ENCODE results near the gene B3GNT2. TPM values are rescaled to one million over a fixed set of nuclear protein-coding genes. Genes with fewer than 3 reads are reported as not detected.
A peak's percentile ranks its signal among the peaks of the same experiment; 100 is the strongest.
"Not testable (repeated sequence)": the region's sequence is repeated elsewhere in the genome, so short reads cannot be mapped to it uniquely, and the experiment has no call there.

The B3GNT2 gene, protein sequence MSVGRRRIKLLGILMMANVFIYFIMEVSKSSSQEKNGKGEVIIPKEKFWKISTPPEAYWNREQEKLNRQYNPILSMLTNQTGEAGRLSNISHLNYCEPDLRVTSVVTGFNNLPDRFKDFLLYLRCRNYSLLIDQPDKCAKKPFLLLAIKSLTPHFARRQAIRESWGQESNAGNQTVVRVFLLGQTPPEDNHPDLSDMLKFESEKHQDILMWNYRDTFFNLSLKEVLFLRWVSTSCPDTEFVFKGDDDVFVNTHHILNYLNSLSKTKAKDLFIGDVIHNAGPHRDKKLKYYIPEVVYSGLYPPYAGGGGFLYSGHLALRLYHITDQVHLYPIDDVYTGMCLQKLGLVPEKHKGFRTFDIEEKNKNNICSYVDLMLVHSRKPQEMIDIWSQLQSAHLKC
- 10 to 100 TPM; 34.1 to 37.5 (median 37.2) TPM for polyA plus RNA-seq (ENCODE audit: insufficient read length in 3 of 3)

DNA sequence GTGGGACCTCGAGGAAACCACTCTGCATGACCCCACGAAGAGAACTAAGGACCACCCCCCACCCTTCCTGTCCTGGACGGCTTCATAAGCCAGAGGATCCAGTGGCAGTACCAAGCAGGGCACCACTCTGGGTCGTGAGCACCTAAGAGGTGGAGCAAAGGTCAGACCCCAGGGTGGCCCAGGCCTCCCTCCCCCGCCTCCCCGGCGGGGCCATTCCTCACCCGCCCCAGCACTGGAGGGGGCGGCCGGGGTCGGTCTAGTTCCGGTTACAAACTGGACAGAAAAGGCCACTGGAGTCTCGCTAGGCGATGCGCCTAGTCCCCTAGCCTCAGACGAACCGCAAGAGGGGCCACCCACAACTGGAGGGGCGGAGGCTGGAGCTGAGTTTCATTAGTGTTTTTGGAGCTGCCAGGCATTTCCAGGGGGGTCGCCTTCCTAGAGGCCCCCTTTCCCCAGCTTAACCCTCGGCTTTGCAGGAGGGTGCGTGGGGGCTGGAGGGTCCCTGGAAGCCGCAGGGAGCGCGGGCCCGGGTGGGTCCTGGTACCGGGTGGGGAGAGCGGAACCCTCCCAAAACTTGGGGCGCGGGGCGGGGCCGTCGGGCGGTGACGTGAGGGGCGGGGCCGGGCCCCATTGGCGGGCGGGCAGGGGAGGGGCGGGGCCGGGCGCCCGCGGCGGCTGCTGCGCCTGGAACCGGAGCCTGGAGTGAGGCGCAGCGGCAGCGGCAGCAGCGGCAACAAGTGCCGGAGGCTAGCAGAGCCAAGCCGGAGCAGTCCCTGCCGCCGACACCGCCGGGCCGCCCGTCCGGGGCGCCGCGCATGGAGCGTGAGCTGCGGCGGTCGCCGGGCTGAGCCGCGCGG is at the start of gene B3GNT2:
Gene B3GNT2 (plus strand): TSS at position 695 of the 857 bp plus-strand sequence. CDS start 26,106 bp downstream, outside the sequence.
- peak in 2 of 3 donors; percentile 45 to 59 for DNase-seq (ENCODE audit: low read depth in 3 of 3, low spot score in 2 of 3)

DNA sequence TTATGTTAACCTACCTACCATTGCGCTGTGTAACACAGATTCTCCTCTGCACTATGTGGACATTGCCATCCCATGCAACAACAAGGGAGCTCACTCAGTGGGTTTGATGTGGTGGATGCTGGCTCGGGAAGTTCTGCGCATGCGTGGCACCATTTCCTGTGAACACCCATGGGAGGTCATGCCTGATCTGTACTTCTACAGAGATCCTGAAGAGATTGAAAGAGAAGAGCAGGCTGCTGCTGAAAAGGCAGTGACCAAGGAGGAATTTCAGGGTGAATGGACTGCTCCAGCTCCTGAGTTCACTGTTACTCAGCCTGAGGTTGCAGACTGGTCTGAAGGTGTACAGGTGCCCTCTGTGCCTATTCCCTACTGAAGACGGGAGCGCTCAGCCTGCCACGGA is 49.1 kb upstream of the B3GNT2 start:
- not testable (repeated sequence) for DNase-seq (ENCODE audit: low read depth in 3 of 3, low spot score in 2 of 3)

DNA sequence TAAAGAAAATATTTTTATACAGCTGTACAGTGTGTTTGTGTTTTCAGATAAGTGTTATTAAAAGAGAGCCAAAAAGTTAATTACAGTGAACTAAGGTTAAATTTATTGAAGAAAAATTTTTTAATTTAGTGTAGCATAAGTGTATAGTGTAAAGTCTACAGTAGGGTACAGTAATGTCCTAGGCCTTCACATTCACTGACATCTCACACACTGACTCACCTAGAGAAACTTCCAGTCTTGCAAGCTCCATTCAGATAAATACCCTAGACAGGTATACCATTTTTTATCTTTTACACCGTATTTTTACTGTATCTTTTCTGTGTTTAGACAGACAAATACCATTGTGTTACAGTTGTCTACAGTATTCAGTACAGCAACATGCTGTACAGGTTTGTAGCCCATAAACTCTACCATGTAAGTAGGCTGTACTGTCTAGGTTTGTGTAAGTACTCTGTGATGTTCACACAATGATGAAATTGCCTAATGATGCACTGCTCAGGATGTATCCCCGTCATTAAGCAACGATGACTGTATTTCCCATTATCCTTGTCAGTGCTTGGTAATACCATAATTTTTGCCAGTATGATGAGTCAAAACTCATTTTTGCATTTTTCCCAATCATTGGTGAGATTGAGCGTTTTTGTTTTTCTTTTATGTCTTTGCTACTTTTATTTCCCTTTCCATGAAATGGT is 48.2 kb upstream of the B3GNT2 start:
- no peak for DNase-seq (ENCODE audit: low read depth in 3 of 3, low spot score in 2 of 3)

DNA sequence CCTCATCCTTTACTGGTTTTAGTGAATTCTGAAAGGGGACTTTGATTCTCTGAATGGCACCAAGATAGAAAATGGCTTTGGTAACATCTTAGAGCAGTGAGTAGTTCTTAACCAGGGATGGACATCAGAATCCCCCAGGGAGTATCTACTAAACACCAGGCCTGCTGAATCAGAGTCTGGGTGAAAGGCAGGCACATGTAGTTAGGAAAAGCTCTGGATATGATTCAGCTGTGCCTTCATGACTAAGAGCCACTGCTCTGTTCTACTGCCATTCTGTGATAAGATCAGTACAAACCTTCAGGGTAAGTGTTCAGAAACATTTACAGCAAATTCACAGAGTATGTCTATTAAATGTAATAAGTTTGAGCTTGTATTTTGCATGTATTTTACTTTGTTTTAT is 46.2 kb upstream of the B3GNT2 start:
- no peak for DNase-seq (ENCODE audit: low read depth in 3 of 3, low spot score in 2 of 3)

DNA sequence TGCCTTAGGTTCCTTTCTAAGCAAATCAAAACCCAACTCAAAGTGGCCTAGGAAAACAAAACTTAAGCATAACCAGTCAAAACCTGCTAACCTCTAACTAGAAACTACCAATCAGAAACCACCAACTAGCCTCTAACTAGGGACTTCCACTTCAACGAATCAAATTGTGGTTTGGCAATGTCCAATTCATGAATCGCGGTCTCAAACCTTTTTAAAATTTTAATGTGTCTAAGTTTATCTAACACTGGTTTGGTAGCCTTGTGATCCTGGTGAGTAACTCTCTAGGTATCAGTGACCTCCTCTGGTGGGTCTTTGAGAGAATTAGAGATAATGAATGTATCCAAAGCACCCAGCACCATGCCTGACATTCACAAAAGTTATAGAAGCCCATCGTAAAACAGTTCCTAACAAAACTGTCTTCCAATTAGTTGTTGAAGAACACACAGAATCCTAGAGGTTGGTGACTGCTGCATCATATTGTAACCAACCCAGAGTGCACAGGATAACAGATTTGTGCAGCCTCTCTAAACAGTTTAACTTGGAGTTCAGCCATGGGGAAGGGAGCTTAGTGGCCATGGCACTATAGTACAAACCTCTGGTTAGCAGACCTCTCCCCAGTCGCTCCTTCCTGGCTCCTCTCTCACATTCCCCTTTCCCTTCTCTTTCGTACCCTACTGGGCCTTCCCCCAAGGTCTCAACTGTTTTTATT is 45.2 kb upstream of the B3GNT2 start:
- DNase-seq (ENCODE audit: low read depth in 3 of 3, low spot score in 2 of 3): no peak

DNA sequence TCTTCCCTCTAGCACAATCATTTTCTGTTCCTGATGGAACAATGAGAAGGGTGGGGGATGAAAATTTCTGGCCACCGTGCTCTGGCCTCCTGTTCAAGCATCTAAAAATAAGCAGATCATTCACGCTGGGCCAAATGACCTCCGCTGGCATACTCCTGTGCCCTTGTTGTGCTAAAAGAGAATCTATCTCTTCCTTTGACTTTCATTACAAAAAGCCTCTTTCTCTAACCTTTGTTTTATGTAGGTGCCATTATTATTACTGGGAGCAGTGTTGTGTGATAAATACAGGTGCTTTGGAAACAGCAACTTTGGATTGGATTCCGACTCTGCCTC is 44.6 kb upstream of the B3GNT2 start:
- DNase-seq (ENCODE audit: low read depth in 3 of 3, low spot score in 2 of 3): no peak

DNA sequence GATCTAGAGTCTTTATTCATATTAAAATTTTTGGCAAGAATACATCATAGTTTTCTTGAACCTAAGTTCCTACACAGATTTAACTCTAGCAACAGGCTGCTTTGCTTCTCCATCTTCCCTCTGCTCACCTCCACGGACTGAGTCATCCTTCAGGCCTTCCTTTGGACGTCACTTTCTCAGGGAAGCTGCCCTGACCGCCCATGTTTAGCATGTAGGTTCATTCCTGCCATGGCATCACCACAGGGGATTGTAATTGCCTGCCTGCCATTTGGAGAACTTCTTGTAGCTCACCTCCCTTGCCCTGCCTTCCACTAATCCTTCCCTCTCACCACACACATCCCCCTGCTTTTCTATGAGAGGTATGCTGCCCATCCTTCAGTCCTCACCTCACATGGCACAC is 43.9 kb upstream of the B3GNT2 start:
- DNase-seq (ENCODE audit: low read depth in 3 of 3, low spot score in 2 of 3): no peak

DNA sequence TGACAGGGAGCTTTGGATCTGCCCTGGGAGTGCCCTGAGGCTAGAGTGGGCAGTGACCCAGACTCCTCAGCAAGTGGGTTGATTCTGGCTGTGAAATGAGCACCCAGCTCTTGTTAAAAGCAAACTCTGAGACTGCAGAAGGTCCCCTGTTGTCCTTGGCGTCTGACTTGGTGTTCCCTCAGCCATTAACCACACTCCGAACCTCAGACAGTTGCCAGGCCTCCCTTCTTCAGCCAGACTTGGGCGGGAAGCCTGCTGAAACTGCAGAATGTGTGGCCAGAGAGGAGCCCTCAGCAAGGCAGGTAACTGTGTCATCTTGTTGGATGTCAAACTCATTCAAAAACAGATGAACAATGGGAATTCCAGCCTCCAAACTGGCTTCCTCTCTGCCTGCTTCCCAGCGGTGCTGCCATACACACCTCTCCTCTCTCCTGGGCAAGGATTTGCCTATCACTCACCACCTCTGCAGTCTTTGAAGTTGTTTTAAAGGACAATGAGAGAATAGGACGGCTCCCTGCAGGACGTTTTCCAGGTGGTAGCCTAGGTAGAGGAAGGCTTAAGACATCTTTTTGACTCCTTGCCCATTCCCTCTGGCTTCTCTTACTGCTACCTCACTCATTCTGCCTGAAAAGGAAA is 38.9 kb upstream of the B3GNT2 start:
- no peak for DNase-seq (ENCODE audit: low read depth in 3 of 3, low spot score in 2 of 3)

DNA sequence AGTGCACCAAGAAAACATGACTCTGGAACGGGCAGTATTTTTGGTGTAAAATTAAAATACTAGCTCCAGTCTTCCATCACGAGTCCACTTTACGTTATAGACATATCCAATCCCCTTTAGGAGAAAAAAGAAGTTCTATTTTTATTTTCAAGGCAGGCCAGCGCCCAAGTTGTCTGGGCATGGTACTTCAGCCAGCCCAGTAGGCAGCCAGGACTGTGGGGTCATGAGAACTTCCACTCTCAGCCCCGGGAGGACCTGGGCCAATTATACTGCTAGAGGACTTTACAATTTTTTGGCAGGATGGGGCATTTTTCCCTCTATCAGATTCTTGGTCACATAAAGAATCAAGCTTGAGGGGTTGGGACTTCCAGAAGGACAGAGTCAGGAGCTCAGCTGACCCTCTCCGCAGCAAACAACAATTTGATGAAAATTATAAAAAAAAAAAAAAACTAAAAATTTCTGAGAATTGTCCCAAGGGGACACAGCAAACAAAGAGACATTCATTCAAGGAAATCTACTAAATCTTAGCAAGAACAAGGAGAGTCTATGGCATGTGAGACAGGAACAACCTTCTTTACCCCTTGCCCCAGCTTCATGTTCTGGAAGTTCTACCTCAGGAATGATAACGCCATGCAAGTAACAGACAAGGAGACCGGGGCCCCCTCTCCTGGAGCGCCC is 37.3 kb upstream of the B3GNT2 start:
- DNase-seq (ENCODE audit: low read depth in 3 of 3, low spot score in 2 of 3): no peak

DNA sequence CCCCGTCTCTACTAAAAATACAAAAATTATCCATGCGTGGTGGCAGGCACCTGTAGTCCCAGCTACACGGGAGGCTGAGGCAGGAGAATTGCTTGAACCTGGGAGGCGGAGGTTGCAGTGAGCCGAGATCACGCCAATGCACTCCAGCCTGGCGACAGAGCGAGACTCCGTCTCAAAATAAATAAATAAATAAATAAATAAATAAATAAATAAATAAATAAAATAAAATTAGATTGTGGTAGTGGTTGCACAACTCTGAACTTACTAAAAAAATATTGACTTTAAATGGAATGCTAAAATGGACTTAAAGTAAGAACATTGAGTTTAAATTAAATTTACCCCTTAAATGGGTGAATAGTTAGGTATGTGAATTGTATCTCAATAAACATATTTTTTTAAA is 35.2 kb upstream of the B3GNT2 start:
- DNase-seq (ENCODE audit: low read depth in 3 of 3, low spot score in 2 of 3): not testable (repeated sequence)

DNA sequence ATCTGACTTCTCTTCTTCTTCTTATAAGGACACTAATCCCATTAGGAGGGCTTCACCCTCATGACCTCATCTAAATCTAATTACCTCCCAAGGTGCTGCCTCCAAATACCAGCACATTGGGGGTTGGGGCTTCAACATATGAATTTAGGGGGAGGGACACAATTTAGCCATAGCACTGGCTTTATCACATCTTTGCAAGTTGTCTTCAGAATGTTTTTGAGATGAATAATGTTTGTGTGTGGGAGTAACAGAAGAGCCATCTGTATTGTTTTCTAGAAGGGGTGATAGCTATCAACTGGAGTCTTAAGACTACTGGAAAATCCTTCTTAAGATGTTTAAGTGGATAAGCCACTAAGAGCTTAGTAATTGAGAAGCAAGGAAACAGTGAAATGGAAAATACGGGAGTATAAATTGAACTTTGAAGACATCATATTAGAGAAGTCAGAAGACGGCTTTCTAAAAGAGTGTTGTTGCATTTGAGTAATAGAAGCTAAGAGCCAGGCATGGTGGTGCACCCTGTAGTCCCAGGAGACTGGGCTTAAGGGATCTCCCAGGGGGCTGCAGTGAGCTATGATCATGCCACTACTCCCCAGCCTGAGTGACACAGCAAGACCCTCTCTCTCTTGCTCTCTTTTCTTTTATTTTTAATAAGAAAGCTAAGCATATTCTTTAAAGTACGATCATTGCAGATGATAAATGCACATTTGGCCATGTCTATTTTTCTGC is 32.6 kb upstream of the B3GNT2 start:
- no peak for DNase-seq (ENCODE audit: low read depth in 3 of 3, low spot score in 2 of 3)

DNA sequence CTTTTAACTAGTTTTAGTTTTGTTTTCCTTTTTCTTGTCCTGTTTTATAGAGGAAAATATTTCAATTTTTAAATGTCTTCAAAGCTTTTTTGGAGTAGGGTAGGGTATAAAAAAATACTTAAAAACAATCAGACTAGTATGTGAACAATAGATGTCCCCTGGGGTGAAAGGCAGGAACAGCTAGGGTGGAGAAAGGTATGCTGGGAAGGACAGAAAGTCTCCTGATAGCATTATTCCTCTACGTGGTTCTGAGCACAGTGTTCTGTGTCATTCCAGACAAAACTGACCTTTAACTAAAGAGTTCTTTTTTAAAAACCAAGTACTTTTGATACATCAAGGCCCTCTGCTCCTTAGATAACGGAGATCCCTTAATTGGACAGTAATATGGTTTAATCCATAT is 32.1 kb upstream of the B3GNT2 start:
- DNase-seq (ENCODE audit: low read depth in 3 of 3, low spot score in 2 of 3): no peak

DNA sequence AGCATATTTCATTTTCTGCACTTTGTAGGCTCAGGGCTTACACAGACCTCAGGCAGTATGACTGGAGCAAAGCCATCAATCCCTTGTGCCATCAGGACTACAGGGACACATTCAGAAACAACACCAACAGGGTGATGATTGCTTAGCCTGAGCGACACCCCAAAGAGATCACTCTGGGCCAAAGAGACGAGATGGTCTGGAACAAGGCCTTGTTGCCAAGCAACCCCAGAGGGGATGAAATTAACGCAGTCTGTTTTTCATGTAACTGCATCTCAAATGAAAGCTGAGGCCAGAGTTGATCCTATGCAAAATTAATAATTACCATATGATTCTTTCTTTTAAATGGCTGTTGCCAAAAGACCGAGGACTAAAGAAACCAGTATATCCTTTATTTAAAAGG is 20.2 kb upstream of the B3GNT2 start:
- DNase-seq (ENCODE audit: low read depth in 3 of 3, low spot score in 2 of 3): no peak

DNA sequence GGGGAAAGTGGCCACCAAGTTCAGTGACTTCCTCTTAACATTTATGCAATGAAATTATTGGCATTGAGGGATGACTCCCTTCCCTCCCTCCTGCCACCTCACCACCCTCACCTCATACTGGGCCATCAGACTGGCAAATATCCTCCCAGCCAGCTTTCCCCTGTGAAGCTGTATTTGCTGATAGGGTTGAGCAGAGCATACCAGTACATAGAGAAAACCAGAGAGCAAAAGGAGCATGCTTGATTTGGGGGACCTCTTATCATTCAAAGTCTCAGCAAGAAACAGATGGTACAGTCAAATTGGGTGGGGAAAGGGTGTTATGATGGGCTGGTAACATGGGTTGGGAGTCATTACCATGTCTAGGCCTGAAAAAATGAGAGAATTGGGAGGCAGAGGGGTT is 19.1 kb upstream of the B3GNT2 start:
- DNase-seq (ENCODE audit: low read depth in 3 of 3, low spot score in 2 of 3): no peak

DNA sequence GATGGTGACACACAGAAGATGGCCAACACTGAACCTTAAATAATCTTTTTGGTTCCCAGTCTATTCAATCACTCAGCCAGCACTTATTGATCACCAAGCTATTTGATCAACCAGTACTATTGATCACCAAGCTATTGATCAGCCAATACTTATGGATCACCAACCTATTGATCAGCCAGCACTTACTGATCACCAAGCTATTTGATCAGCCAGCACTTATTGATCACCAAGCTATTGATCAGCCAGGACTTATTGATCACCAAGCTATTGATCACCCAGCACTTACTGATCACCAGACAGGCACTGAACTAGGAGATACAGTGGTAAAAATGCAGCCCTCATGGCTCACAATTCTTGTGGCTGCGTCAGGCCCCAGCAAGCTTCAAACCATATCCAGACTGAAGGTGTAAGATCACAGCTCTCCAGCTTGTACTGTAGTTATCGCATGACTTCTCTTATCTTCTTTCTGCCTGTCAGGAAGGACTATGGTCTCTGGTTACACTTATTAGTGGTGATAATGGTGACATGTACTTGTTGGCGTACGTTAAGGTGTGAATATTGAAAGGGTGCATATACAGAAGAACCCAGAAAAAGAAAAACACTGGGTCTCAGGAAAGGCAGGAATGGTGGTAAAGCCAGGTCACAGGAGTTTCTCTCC is 18.4 kb upstream of the B3GNT2 start:
- DNase-seq (ENCODE audit: low read depth in 3 of 3, low spot score in 2 of 3): no peak

DNA sequence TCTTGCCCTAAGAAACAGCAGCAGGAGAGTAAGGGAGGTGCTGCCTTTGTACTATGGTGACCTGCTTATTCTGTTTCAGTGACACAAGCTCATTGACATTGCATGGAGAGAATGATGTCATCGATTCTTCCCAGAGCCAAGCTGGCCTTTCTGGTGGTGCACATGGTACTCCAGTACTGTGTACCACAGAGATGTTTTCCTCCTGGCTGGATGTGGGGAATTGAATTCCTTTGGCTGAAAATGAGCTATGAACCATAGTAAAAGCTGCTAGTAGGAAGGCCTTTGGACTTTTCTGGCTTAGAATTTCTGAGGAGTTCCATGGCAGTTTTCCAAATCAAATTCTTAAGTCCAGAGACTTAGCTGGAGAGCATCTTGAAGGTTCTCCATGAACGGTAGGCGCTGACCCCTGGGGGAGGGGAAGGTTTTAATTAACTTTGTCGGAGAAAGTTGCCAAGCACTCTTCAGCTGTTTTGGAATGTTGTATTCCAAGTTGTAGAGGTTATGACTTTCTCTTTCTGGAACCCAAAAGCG is 17.1 kb upstream of the B3GNT2 start:
- DNase-seq (ENCODE audit: low read depth in 3 of 3, low spot score in 2 of 3): no peak

DNA sequence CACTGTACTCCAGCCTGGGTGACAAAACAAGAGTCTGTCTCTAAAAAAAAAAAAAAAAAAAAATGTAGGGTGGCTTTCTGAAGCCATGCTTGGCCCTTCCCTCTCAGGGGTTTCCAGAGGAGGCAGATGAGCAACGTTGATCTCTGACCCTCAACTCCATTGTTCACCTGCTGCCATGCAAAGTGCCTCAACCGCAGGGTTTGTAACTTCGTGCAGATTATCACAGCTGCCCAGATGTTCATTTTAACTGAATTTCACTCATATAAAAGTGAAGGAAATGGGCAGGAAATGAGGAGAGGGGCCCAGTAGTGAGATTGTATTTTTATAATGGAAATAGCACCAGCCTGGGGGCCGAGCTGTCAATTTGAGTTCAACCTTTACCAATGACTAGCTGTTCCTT is 14.9 kb upstream of the B3GNT2 start:
- DNase-seq (ENCODE audit: low read depth in 3 of 3, low spot score in 2 of 3): no peak

DNA sequence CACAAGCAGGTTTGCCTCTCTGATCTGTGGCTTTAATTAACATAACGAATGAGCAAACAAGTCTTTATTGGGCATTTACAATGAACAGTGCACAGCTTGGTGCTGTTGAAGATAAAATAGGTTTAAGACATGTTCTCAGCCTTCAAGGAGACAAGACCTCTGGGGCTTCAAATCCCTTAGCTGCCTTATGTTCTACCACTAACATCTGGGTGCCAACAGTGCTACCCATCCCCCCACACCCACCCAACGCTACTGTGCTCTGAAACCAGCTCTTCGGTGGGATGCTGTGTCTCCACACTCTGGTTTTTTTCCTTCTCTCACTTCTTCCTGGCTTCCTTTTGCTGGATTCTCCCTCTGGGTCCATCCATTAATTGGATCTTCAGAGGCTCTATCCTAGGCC is 14.1 kb upstream of the B3GNT2 start:
- no peak for DNase-seq (ENCODE audit: low read depth in 3 of 3, low spot score in 2 of 3)
